Measurements from ENCODE around the gene MAPK8.

DNA sequence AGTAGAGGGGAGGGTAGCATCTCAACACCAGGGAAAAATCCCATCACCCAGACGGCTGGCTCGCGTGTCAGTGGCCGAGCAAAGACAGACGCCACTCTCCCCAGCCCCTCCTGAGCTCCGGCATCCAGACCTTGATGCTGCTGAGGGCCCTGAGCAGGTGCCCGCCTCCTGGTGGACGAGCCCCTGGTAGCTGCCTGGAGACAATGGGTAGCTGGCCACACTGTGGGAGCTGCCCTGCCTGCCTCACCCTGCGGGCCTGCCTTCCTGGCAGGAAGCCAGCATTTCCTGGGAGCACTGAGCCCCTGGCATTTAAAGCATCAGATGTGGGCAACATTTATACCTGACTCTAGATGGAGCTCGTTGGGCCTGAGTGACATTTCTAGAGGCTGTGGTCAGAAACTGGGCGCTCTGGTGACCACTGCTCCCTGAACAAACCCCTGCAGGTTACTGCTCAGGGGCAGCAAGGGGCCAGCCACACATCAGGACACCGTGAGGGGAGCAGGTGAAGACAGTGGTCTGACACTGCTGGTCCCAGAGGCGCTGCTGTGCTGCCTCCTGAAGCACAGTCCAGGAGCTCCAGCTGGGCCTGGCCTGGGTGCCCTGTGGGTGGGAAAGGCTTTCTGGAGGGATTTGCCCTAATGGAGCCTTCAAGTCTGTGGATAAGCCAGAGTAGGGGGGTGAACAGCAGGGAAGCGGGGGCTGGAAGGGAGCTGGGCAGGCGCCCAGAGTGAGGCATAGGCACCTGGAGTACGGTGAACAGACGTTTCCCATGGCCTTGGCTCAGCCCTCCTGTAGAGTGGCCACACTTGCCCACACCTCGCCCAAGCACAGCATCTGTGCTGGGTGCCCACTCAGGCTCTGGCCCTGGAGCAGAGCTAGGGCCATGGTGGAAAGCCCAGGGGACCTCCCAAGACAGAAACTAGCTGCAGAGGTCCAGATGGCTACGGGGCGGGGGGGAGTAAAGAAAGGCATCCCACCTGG, 138.7 kb downstream of the MAPK8 start:
- no peak for TF ChIP-seq POLR2A (IDR thresholded peaks at IDR 0.05)
- TF ChIP-seq, protein P1, sequence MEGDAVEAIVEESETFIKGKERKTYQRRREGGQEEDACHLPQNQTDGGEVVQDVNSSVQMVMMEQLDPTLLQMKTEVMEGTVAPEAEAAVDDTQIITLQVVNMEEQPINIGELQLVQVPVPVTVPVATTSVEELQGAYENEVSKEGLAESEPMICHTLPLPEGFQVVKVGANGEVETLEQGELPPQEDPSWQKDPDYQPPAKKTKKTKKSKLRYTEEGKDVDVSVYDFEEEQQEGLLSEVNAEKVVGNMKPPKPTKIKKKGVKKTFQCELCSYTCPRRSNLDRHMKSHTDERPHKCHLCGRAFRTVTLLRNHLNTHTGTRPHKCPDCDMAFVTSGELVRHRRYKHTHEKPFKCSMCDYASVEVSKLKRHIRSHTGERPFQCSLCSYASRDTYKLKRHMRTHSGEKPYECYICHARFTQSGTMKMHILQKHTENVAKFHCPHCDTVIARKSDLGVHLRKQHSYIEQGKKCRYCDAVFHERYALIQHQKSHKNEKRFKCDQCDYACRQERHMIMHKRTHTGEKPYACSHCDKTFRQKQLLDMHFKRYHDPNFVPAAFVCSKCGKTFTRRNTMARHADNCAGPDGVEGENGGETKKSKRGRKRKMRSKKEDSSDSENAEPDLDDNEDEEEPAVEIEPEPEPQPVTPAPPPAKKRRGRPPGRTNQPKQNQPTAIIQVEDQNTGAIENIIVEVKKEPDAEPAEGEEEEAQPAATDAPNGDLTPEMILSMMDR (IDR thresholded peaks at IDR 0.05): no peak
